HepG2 (cell line): ENCODE results near the gene BRSK2. TPM values are rescaled to one million over a fixed set of nuclear protein-coding genes. Genes with fewer than 3 reads are reported as not detected.

Source experiments
- ATAC-seq: fragments of 200-7000 bp; cut with Tn5 transposase; 3 replicates; pipeline ENCODE4 v1.9.1; 2020; ENCODE audit warnings: mild to moderate bottlenecking, moderate library complexity
- BruUV-seq: library from RNA; stranded (reverse); fragments of 400-500 nt; replicated peaks from 2 replicates; lab custom pipeline; 2021; lab: Mats Ljungman, UMichigan
- CTCF ChIA-PET: fragments of 300-600 bp; formaldehyde crosslinking; extraction: SDS; loops from one replicate; lab custom pipeline; 2021; ENCODE audit warnings: low total read pairs, inconsistent platforms, low intra/inter-chr PET ratio; lab: Yijun Ruan, JAX
- POLR2A ChIA-PET: fragments of 350-600 bp; sonication (Branson Sonifier 250); formaldehyde crosslinking; loops from one replicate; lab custom pipeline; 2020; ENCODE audit warnings: antibody characterized with exemption, inconsistent platforms; lab: Yijun Ruan, JAX
- DNase-seq: peaks from one replicate; pipeline ENCODE4 v3.0.0-alpha.2; 2015; ENCODE audit warnings: low spot score
- FAIRE-seq: peaks from 3 replicates; lab custom pipeline; 2011; peaks lifted over from hg19 to GRCh38; lab: Jason Lieb, UNC
- H2AFZ ChIP-seq: one replicate; pipeline ENCODE4 v1.6.1; 2011; ENCODE audit warnings: low read length, inconsistent platforms
- H3K27ac ChIP-seq: fragments of 300-600 bp; 3 replicates; pipeline ENCODE4 v1.8.0; 2011; ENCODE audit warnings: mixed run types, mild to moderate bottlenecking, mixed read lengths, low read length, inconsistent platforms; ENCODE audit not compliant: insufficient read depth; ENCODE audit errors: extremely low read length
- H3K27me3 ChIP-seq, 2 experiments: fragments of 200-600 bp in 1 of 2; 2 replicates in 1 of 2; 3 replicates in 1 of 2; pipeline versions ENCODE4 v1.6.0 to v1.8.0; 2011; ENCODE audit warnings: low read length in 2 of 2, mild to moderate bottlenecking in 2 of 2, moderate library complexity in 2 of 2, inconsistent platforms in 1 of 2; ENCODE audit not compliant: insufficient read depth in 2 of 2, control insufficient read depth in 1 of 2
- H3K36me3 ChIP-seq, 2 experiments: fragments of 200-600 bp in 1 of 2; replicated peaks in 1 of 2; 2 replicates in 1 of 2; 3 replicates in 1 of 2; pipeline versions ENCODE4 v1.5.1 to v1.8.0; 2011; ENCODE audit warnings: low read length in 2 of 2, inconsistent platforms in 1 of 2; ENCODE audit not compliant: insufficient read depth in 2 of 2, control insufficient read depth in 1 of 2
- H3K4me1 ChIP-seq: 2 replicates; pipeline ENCODE4 v1.5.1; 2012; ENCODE audit warnings: low read length, inconsistent platforms; ENCODE audit not compliant: insufficient read depth
- H3K4me2 ChIP-seq: 2 replicates; pipeline ENCODE4 v1.6.0; 2011; ENCODE audit warnings: low read depth, low read length, inconsistent platforms
- H3K4me3 ChIP-seq, 3 experiments: fragments of 200-600 bp in 1 of 3; sonication (generic), shearing (Covaris generic) in 1 of 3; replicated peaks in 1 of 3; 2 replicates each; pipeline ENCODE4 v1.5.1; 2011 to 2016; ENCODE audit warnings: low read length in 3 of 3, inconsistent platforms in 2 of 3, low read depth in 2 of 3, mild to moderate bottlenecking in 2 of 3, control low read depth in 1 of 3, mixed read lengths in 1 of 3; ENCODE audit not compliant: insufficient read depth in 1 of 3
- H3K79me2 ChIP-seq: one replicate; pipeline ENCODE4 v1.6.1; 2011; ENCODE audit warnings: low read length, inconsistent platforms; ENCODE audit not compliant: insufficient read depth
- H3K9ac ChIP-seq: 2 replicates; pipeline ENCODE4 v1.6.0; 2011; ENCODE audit warnings: mild to moderate bottlenecking, low read depth, low read length, inconsistent platforms; ENCODE audit not compliant: insufficient read depth
- H3K9me3 ChIP-seq: 2 replicates; pipeline ENCODE4 v1.5.1; 2012; ENCODE audit warnings: mild to moderate bottlenecking, low read length
- H4K20me1 ChIP-seq: 2 replicates; pipeline ENCODE4 v1.6.0; 2011; ENCODE audit warnings: inconsistent platforms, mild to moderate bottlenecking, low read length, moderate library complexity; ENCODE audit not compliant: insufficient read depth
- CHD4 ChIP-seq: fragments of 200-600 bp; sonication (generic); IDR thresholded peaks from 2 replicates; pipeline ENCODE4 v1.7.0; 2017; ENCODE audit warnings: mild to moderate bottlenecking, low read length, borderline replicate concordance
- EHMT2 ChIP-seq: fragments of 200-600 bp; sonication (generic); IDR thresholded peaks from 2 replicates; pipeline ENCODE4 v1.7.0; 2017; ENCODE audit warnings: antibody characterized with exemption, low read depth, low read length, borderline replicate concordance
- FOXJ3 ChIP-seq: sonication (generic); formaldehyde crosslinking; IDR thresholded peaks from 2 replicates; pipeline ENCODE4 v1.4.0; 2020; ENCODE audit warnings: missing genetic modification reagents, mild to moderate bottlenecking, borderline replicate concordance
- JUNB ChIP-seq: sonication (generic); formaldehyde crosslinking; IDR thresholded peaks from 2 replicates; pipeline ENCODE4 v1.8.0; 2022; ENCODE audit warnings: missing genetic modification reagents, mild to moderate bottlenecking, borderline replicate concordance
- KMT2B ChIP-seq: IDR thresholded peaks from 2 replicates; pipeline ENCODE4 v1.6.1; 2016; ENCODE audit warnings: missing genetic modification reagents, missing compliant biosample characterization
- NFE2L1 ChIP-seq: sonication (generic); formaldehyde crosslinking; IDR thresholded peaks from 2 replicates; pipeline ENCODE4 v1.4.0; 2020; ENCODE audit warnings: missing genetic modification reagents, mild to moderate bottlenecking, borderline replicate concordance
- PHF5A ChIP-seq: IDR thresholded peaks from one replicate; pipeline ENCODE4 v1.6.1; 2018; ENCODE audit warnings: low read depth, missing genetic modification reagents; ENCODE audit not compliant: unreplicated experiment
- SETDB1 ChIP-seq: sonication (generic); formaldehyde crosslinking; IDR thresholded peaks from 2 replicates; pipeline ENCODE4 v1.5.1; 2020; ENCODE audit warnings: missing genetic modification reagents, mild to moderate bottlenecking, borderline replicate concordance
- TBL1XR1 ChIP-seq: fragments of 150-350 bp; IDR thresholded peaks from 2 replicates; pipeline ENCODE4 v1.6.1; 2014; ENCODE audit warnings: borderline replicate concordance, low read length; ENCODE audit not compliant: partially characterized antibody
- ZEB1 ChIP-seq: IDR thresholded peaks from 2 replicates; pipeline ENCODE4 v1.6.1; 2012; ENCODE audit warnings: mild to moderate bottlenecking, low read depth, inconsistent platforms; ENCODE audit not compliant: insufficient replicate concordance
- ZNF484 ChIP-seq: sonication (generic); formaldehyde crosslinking; IDR thresholded peaks from 2 replicates; pipeline ENCODE4 v1.5.1; 2020; ENCODE audit warnings: mild to moderate bottlenecking, low read depth, missing genetic modification reagents, borderline replicate concordance
- ZNF572 ChIP-seq: sonication (generic); formaldehyde crosslinking; IDR thresholded peaks from 2 replicates; pipeline ENCODE4 v1.5.1; 2020; ENCODE audit warnings: mild to moderate bottlenecking, missing genetic modification reagents
- ZNF629 ChIP-seq: sonication (generic); formaldehyde crosslinking; conservative IDR thresholded peaks from 2 replicates; pipeline ENCODE4 v1.5.0; 2020; ENCODE audit warnings: missing genetic modification reagents
- WGBS: methylation state at CpG from one replicate; pipeline ENCODE4 v1.1.6; 2017; ENCODE audit warnings: low lambda C conversion rate; 5-methylcytosine and 5-hydroxymethylcytosine counted together
- in situ Hi-C: cut with HindIII; loops from 2 replicates; pipeline ENCODE4 v1.10.0; 2017; ENCODE audit warnings: low pct_unique_long_range_greater_than_20kb; ENCODE audit not compliant: extremely low pct_ligation_motif_present
- intact Hi-C: fragments of 100-400 bp; cut with micrococcal nuclease; formaldehyde crosslinking; loops from one replicate; pipeline ENCODE4 v1.10.0; 2022; ENCODE audit not compliant: unreplicated experiment
- polyA plus RNA-seq, 8 experiments: library from polyadenylated mRNA; depleted of rRNA in 3 of 8; stranded (reverse) in 7 of 8; unstranded in 1 of 8; fragments of >200 nt; fragmentation: Illumina TruSeq in 4 of 8; extraction: Trizol in 4 of 8; gene quantifications; 2 replicates each; pipeline versions ENCODE4 v1.2.1 to v1.2.3, GENCODE V29; 2011 to 2016; ENCODE audit warnings: low read depth in 4 of 8, missing spikeins in 1 of 8, mixed read lengths in 1 of 8; ENCODE audit not compliant: insufficient read depth in 1 of 8
- total RNA-seq, 5 experiments: library from RNA; depleted of rRNA; stranded (reverse); fragments of >200 nt; fragmentation: Illumina TruSeq; extraction: Trizol; gene quantifications; 2 replicates each; pipeline ENCODE4 v1.2.3, GENCODE V29; 2016; ENCODE audit warnings: low read depth in 1 of 5
- TF ChIP-seq, protein P1 (sequence below): IDR thresholded peaks from 2 replicates; pipeline ENCODE4 v1.6.1; 2018; ENCODE audit warnings: missing genetic modification reagents, mild to moderate bottlenecking, missing compliant biosample characterization
- TF ChIP-seq, protein P2 (sequence below): conservative IDR thresholded peaks from 2 replicates; pipeline ENCODE4 v1.6.1; 2018; ENCODE audit warnings: missing genetic modification reagents
- TF ChIP-seq, protein P3 (sequence below): sonication (generic); formaldehyde crosslinking; IDR thresholded peaks from 2 replicates; pipeline ENCODE4 v1.4.0; 2020; ENCODE audit warnings: missing genetic modification reagents
- TF ChIP-seq, protein P4 (sequence below): fragments of 450-650 bp; IDR thresholded peaks from 2 replicates; pipeline ENCODE4 v1.6.1; 2016
- TF ChIP-seq, protein P5 (sequence below): sonication (generic); formaldehyde crosslinking; IDR thresholded peaks from 2 replicates; pipeline ENCODE4 v1.4.0; 2020; ENCODE audit warnings: mild to moderate bottlenecking, missing genetic modification reagents

The BRSK2 gene
- total and polyA plus RNA-seq, 2 of the 13 experiments (the other 11 are each of a cell fraction or from before 2014, with no cell fraction given), result 0.74 to 1.1 TPM

DNA sequence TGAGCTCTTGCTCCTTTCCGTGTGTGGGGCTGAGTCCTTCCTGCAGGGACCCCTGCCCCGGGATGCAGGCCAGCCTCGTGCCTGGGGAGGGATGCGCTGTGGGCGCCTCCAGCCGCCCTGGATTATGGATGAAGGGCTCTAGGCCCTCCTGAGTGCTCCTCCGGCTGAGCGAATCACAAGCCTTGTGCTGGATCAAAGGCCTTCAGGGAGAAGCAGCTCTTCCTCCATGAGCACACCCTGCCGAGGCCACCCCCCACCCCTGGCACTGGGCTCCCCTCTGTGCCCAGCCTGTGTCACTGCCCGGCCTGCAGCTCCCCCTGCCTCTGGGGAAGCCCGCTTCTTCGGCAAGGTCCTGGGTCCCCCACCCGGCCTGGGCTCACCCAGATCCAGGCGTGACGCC is 43.8 kb downstream of the BRSK2 start (continued):
- TF ChIP-seq, protein P1, sequence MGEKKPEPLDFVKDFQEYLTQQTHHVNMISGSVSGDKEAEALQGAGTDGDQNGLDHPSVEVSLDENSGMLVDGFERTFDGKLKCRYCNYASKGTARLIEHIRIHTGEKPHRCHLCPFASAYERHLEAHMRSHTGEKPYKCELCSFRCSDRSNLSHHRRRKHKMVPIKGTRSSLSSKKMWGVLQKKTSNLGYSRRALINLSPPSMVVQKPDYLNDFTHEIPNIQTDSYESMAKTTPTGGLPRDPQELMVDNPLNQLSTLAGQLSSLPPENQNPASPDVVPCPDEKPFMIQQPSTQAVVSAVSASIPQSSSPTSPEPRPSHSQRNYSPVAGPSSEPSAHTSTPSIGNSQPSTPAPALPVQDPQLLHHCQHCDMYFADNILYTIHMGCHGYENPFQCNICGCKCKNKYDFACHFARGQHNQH (CRISPR knock-in tag), result no peak
- TF ChIP-seq KMT2B (CRISPR knock-in tag), result no peak
- TF ChIP-seq, protein P2, sequence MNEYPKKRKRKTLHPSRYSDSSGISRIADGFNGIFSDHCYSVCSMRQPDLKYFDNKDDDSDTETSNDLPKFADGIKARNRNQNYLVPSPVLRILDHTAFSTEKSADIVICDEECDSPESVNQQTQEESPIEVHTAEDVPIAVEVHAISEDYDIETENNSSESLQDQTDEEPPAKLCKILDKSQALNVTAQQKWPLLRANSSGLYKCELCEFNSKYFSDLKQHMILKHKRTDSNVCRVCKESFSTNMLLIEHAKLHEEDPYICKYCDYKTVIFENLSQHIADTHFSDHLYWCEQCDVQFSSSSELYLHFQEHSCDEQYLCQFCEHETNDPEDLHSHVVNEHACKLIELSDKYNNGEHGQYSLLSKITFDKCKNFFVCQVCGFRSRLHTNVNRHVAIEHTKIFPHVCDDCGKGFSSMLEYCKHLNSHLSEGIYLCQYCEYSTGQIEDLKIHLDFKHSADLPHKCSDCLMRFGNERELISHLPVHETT (CRISPR knock-in tag), result no peak
- TF ChIP-seq EHMT2, result no peak
- TF ChIP-seq ZNF572 (CRISPR knock-in tag), result no peak
- TF ChIP-seq, protein P3, sequence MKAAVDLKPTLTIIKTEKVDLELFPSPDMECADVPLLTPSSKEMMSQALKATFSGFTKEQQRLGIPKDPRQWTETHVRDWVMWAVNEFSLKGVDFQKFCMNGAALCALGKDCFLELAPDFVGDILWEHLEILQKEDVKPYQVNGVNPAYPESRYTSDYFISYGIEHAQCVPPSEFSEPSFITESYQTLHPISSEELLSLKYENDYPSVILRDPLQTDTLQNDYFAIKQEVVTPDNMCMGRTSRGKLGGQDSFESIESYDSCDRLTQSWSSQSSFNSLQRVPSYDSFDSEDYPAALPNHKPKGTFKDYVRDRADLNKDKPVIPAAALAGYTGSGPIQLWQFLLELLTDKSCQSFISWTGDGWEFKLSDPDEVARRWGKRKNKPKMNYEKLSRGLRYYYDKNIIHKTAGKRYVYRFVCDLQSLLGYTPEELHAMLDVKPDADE (CRISPR knock-in tag), result no peak

DNA sequence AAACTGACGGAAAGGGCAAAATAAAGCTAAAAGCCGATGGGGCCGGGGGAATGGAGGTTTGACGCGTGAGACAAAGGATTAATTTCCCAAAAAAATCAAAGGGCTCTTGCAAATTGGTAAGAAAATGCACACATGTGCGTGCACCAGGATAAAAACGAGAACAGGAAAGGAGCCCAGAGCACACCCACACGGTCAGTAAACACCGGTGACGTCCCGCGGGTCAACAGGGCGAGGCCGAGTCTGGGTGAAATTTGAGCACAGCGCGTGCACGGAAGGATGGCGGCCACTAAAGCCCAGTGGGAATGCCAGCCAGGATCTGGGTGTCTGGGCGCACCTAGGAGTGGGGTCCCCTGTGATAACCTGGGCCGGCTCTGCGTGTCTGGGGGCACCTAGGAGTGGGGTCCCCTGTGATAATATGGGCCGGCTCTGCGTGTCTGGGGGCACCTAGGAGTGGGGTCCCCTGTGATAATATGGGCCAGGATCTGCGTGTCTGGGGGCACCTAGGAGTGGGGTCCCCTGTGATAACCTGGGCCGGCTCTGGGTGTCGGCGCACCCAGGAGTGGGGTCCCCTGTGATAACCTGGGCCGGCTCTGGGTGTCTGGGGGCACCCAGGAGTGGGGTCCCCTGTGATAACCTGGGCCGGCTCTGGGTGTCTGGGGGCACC is 44.4 kb downstream of the BRSK2 start:
- no peak overlapping the region for H2AFZ ChIP-seq
- ATAC-seq (no peak), FAIRE-seq (no peak), DNase-seq (no peak)
- WGBS, result 37% methylated on average over 21 of the region's 29 CpGs
- H3K79me2 ChIP-seq, result no peaks in the 10 kb centered on the region
- H3K9ac ChIP-seq, result no peak overlapping the region
- peaks cover under 1 to 8% of the 10 kb centered on the region in 2 experiments; a peak in 2 of 5 replicates for H3K27me3 ChIP-seq
- no peaks in the 10 kb centered on the region for H3K4me1 ChIP-seq
- H3K4me2 ChIP-seq, result no peak overlapping the region
- H4K20me1 ChIP-seq, result peaks cover 5% of the 10 kb centered on the region; the same call in 1 of the 2 replicates
- BruUV-seq, result no TSS peak
- CTCF ChIA-PET, result no interaction called here
- H3K4me3 ChIP-seq, result no peak overlapping the region
- in situ Hi-C loops, result no loop called here
- no peaks in the 10 kb centered on the region for H3K9me3 ChIP-seq
- no peak overlapping the region for H3K27ac ChIP-seq
- intact Hi-C loops, result no loop called here
- no peaks in the 10 kb centered on the region for H3K36me3 ChIP-seq
- POLR2A ChIA-PET, result no interaction called here
- no peak for TF ChIP-seq ZNF629 (CRISPR knock-in tag)
- no peak for TF ChIP-seq NFE2L1 (CRISPR knock-in tag)
- no peak for TF ChIP-seq FOXJ3
- TF ChIP-seq CHD4, result no peak
- no peak for TF ChIP-seq PHF5A (CRISPR knock-in tag)
- TF ChIP-seq JUNB, result no peak
- TF ChIP-seq TBL1XR1, result no peak
- TF ChIP-seq, protein P4, sequence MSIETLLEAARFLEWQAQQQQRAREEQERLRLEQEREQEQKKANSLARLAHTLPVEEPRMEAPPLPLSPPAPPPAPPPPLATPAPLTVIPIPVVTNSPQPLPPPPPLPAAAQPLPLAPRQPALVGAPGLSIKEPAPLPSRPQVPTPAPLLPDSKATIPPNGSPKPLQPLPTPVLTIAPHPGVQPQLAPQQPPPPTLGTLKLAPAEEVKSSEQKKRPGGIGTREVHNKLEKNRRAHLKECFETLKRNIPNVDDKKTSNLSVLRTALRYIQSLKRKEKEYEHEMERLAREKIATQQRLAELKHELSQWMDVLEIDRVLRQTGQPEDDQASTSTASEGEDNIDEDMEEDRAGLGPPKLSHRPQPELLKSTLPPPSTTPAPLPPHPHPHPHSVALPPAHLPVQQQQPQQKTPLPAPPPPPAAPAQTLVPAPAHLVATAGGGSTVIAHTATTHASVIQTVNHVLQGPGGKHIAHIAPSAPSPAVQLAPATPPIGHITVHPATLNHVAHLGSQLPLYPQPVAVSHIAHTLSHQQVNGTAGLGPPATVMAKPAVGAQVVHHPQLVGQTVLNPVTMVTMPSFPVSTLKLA, result no peak
- TF ChIP-seq ZEB1, result no peak
- no peak for TF ChIP-seq SETDB1 (CRISPR knock-in tag)
- TF ChIP-seq ZNF484 (CRISPR knock-in tag), result no peak
- TF ChIP-seq, protein P5, sequence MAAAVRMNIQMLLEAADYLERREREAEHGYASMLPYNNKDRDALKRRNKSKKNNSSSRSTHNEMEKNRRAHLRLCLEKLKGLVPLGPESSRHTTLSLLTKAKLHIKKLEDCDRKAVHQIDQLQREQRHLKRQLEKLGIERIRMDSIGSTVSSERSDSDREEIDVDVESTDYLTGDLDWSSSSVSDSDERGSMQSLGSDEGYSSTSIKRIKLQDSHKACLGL, result no peak
